ENCODE results near the gene KLHDC8B.
"Not testable (repeated sequence)": the region's sequence is repeated elsewhere in the genome, so short reads cannot be mapped to it uniquely, and the experiment has no call there.

The KLHDC8B gene

DNA sequence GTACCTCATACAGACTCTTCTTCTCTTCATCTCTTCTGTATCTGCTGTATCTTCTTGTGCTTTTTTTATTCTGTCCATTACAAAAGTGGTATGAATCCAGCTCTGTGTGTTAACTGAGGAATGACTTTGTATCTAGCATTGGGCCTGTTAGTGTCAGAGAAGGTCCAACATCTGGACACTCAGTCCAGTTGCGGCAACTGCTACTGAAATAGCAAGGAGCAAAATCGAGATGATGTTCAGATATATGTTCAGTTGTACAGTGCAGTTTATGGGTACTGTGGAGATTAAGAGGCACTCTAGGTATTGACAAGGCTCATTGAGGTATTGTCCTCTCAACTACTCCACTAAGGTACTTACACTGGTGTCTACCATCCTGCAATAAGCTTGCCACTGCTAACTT, 42.6 kb downstream of the KLHDC8B start:
- TF ChIP-seq, protein P1, sequence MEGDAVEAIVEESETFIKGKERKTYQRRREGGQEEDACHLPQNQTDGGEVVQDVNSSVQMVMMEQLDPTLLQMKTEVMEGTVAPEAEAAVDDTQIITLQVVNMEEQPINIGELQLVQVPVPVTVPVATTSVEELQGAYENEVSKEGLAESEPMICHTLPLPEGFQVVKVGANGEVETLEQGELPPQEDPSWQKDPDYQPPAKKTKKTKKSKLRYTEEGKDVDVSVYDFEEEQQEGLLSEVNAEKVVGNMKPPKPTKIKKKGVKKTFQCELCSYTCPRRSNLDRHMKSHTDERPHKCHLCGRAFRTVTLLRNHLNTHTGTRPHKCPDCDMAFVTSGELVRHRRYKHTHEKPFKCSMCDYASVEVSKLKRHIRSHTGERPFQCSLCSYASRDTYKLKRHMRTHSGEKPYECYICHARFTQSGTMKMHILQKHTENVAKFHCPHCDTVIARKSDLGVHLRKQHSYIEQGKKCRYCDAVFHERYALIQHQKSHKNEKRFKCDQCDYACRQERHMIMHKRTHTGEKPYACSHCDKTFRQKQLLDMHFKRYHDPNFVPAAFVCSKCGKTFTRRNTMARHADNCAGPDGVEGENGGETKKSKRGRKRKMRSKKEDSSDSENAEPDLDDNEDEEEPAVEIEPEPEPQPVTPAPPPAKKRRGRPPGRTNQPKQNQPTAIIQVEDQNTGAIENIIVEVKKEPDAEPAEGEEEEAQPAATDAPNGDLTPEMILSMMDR (conservative IDR thresholded peaks at IDR 0.05): no peak
- no peak overlapping the region for H3K27ac ChIP-seq

GRCh38 chr3:49216687-49217086, 45.3 kb downstream of the KLHDC8B start:
- H3K27ac ChIP-seq: not testable (repeated sequence)

- H3K27ac ChIP-seq: not testable (repeated sequence)
These were observed 45.7 kb downstream of the KLHDC8B start for GRCh38 chr3:49217108-49217507.

DNA sequence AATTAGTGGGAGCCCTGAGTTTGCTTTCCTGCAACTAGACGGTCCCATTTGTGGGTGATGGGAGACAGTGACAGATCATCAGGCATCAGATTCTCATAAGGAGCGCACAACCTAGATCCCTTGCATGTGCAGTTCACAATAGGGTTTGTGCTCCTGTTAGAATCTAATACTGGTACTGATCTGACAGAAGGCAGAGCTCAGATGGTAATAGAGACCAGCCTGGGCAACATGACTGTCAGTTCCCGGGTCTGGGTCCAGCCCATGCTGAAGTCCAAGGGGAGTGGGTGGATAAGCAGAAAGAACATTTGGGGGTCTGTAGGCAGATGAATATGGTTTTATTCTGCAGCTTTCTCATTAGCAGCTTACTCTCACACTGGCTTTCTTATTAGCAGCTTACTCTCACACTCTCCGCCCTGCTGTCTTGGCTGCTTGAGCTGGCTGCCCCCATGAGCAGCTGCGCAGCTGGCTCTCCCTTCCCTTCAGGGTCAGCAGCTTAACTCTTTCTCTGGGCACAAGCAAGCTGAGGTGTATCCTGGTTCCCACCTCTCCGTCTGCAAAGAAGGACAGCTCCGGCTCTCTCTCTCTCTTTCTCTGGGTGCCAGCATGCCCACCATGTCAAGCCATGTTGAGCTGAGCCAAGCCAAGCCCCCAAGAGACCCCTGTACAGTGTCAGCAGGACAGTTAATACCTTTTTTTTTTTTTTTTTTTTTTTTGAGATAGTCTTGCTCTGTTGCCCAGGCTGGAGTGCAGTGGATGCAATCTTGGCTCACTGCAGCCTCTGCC, 46.5 kb downstream of the KLHDC8B start:
- H3K27ac ChIP-seq: peak overlapping the region; percentile 54
- TF ChIP-seq, protein P1 (conservative IDR thresholded peaks at IDR 0.05): no peak

GRCh38 chr3:49218471-49218989, 47.1 kb downstream of the KLHDC8B start:
- peak overlapping the region; percentile 54 for H3K27ac ChIP-seq

GRCh38 chr3:49219132-49219531, 47.7 kb downstream of the KLHDC8B start:
- TF ChIP-seq, protein P1 (conservative IDR thresholded peaks at IDR 0.05): no peak
- peak overlapping the region; percentile 54 for H3K27ac ChIP-seq

DNA sequence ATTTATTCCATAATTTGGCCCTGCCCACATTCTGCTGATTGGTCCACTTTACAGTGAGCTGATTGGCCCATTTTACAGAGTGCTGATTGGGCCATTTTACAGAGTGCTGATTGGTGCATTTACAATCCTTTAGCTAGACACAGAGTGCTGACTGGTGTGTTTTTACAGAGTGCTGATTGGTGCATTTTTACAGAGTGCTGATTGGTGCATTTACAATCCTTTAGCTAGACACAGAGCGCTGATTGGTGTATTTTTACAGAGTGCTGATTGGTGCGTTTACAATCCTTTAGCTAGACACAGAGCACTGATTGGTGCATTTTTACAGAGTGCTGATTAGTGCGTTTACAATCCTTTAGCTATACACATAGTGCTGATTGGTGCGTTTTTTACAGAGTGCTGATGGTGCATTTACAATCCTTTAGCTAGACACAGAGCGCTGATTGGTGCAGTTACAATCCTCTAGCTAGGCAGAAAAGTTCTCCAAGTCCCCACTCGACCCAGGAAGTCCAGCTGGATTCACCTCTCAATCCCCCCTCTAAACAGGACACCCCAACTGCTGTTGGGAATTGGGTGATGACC, 49.7 kb downstream of the KLHDC8B start:
- not testable (repeated sequence) for H3K27ac ChIP-seq

DNA sequence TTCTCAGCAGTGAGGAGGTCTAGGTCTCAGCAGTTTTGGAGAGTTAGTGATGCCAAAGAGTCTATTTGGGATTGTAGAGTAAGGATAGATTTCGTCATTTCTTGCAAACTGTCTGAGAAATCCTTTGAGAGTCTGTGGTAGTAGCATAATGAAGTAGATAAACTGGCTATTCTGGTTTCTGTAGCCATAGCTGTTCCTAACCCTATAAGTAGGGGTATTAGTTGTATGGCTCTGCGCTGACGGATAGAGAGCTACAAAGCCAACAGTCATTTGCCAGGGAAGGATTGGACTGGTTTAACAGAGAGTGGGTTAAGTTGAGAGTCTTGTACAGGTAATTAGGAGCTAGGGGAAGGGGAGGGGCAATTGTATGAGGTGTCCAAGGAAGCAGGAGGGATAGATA, 50.6 kb downstream of the KLHDC8B start:
- no peak overlapping the region for H3K27ac ChIP-seq
- TF ChIP-seq, protein P1 (conservative IDR thresholded peaks at IDR 0.05): no peak
